Activated CD4-positive, alpha-beta T cell treated with anti-CD3 and anti-CD28 coated beads, Interleukin-2, amount 50 U/mL, for 4 hours (primary cell): ENCODE results near the gene INTS3.
A peak's percentile ranks its signal among the peaks of the same experiment; 100 is the strongest.
"Not testable (repeated sequence)": the region's sequence is repeated elsewhere in the genome, so short reads cannot be mapped to it uniquely, and the experiment has no call there.

Experiments used
- DNase-seq, 2 experiments: peaks; one replicate each; pipeline ENCODE4 v3.0.0-alpha.2; 2020

Gene INTS3

GRCh38 chr1:153779781-153780541 lies 52.1 kb downstream of the INTS3 start:
- no peak for DNase-seq

- no peak for DNase-seq
These were observed 52.7 kb downstream of the INTS3 start for GRCh38 chr1:153780551-153780950.

DNA sequence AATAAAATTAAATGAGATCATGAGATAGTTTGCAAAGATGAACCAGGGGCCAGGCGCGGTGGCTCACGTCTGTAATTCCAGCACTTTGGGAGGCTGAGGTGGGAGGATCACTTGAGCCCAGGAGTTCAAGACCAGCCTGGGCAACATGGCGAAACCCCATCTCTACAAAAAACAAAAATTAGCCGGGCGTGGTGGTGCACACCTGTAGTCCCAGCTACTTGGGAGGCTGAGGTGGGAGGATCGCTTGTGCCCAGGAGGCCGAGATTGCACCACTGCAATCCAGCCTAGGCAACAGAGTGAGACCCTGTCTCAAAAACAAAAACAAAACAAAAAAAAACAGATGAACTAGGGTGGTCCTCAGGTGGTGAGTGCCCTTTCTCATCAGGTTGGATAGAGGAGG lies 54.8 kb downstream of the INTS3 start:
- DNase-seq = not testable (repeated sequence)

DNA sequence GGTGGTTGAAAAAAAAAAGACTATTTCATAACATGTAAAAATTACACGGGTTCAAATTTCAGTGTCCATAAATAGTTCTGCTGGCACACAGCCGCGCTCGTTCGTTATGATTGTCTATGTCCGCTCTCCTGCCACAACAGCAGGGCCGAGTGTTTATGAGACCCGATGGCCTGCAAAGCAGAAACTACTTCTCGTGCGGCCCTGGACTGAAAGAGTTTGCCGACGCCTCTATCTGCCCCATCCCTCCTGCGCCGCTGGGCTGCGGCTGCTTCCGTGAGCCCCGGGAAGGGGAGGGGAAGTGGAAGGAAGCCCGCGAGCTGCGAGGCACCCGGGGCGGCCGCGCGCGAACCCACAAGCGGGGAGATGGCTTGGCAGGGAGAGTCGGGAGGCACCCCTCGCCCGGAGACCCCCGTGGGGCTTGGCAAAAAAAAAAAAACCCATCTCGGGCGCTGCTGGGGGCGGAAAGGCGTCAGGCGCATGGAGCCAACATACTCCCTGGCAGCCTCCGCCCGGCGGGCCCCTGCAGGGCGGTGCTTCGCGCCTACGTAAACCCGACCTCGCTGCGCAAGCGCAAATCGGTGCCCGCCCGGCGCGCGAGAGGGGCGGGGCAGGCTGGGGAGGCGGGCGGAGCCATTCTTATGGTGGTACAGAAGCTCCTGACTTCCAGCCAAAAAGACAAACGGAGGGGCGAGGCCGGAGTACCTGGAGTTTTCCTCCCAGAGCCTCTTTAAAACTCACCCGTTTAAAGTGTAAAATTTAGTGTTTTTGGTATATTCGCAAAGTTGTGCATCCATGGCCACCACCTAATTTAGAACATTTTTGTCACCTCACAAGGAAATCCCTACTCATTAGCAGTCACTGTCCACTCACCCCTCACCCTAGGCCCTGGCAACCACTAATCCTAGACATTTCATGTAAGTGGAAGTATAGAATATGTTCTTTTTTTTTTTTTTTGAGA lies 55.7 kb downstream of the INTS3 start:
- DNase-seq = peak; percentile 85 to 86

GRCh38 chr1:153786038-153786790 lies 58.4 kb downstream of the INTS3 start:
- no peak for DNase-seq

DNA sequence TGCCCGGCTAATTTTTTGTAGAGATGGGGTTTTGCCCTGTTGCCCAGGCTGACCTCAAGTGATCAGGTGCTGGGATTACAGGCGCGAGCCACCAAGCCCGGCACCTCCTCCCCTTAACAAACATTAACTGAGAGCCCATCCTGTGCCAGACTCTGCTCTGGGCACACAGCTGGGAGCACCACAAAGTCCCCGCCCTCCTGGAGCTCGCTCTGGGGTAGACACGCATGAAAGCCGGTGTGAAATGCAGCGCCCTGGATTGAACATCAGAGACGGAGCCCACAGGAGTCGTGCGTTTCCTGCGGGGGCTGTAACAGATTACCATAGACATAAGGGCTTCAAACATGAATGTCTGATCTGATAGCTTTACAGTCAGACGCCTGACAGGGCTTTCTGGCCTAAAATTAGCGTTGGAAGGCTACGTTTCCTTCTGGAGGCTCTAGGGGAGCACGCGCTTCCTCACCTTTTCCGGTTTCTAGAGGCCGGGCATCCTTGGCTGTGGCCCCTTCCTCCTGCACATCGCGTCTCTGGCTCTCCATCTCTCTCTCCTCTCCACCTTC lies 61.7 kb downstream of the INTS3 start:
- no peak for DNase-seq

DNA sequence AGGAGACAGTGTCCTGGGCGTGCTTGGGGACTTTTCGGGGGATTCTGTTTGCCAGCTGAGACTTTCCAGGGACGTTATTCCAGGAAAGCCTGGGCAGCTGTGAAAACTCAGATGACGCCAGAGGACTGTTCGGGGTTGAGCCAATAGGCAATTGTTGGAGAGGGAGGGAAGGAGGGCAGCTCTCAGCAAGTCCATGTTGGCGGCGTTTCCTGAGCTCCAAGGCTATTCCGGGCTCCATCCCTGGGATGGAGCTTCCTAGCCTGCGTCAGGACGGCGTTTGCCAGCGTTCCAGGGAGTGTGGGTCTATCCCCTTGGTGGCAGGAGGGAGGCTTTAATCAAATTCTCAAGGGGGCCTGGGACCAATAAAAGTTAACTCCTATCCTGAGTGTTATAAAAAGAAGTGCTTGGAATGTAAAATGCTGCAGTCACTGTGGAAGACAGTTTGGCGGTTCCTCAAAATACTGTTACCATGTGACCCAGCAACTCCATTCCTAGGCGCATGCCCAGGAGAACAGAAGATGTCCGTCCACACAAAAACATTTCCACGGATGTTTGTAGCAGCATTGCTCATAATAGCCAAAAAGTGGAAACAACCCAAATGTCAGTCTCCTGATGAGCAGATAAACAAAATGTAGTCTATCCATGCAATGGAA lies 62.6 kb downstream of the INTS3 start:
- DNase-seq = no peak

- no peak for DNase-seq
These were observed 63.3 kb downstream of the INTS3 start for GRCh38 chr1:153790966-153791647.

DNA sequence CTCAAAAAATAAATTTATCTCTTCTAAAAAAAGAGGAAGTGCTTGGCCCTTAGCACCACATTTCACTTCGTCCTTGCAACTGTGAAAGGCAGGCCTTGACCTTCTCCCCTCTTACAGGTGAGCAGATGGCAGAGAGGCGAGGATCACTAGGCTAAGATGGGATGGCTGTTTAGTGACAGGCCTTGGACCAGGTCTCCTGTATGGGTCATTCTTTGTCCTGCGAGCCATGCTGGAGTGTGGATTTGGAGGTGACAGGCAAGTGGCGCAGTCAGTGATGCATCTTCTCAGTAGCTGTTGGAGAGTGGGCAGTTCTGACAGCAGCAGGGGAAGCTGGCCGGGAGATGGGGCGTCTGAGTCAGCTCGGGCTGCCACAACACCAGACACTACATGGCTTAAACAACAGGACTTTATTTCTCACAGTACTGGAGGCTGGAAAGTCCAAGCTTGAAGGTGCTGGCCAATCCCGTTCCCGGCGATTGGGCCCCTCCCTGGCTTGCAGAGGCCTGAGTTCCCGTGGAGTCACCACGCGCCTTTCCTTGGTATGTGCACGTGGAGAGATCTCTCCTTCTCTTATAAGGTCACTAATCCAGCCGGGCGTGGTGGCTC lies 63.9 kb downstream of the INTS3 start:
- DNase-seq = no peak

DNA sequence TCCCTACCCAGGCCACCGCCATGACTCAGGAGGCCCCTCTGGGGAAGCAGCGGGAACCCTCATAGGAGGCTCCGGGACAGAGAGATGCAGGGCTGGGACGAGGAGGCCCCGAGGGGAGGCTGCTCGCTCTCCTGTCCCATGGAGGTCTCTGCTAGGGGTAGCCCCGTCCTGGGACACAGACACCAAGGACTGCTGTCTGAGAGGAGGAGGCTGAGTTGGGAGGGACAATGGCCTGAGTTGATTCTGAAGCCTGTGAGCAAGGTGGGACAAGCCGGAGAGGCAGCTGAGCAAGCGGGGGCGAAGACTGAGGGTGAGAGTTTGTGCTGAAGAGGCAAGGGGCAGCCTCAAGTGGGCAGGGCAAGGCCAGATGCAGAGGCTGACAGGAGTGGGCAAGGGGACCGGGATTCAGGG lies 64.8 kb downstream of the INTS3 start:
- DNase-seq = no peak

- DNase-seq = no peak
These were observed 65.6 kb downstream of the INTS3 start for GRCh38 chr1:153793261-153793972.

DNA sequence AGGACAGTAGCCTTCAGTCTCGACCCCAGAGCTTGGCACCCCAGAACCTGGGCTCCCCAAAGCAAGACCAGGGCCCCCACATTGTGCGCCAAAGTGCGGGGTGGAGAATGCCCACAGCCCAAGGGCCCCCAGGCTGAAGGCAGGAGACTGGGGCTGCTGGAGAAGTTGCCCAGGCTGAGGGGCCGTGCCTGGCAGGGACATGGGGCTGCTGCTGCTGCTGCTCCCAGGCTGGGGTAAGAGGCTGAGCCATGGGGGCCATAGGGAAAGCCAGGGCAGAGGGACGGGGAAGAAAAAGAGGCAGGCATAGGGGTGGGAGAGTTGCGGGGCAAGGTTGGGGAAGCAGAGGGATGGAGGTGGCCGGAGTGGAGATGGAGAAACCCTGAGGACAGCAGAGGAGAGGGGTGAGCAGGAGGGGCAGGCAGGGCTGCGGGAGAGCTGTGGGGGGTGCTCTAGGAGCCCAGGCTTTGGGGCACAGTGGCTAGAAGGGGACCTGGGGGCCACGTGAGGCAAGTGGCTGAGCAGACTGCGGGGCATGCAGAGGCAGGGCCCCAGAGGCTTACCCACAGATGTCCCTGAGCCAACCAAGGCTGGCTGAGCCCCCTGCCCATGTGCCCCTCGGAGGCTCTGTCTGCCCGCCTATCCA lies 66.2 kb downstream of the INTS3 start:
- DNase-seq = no peak

GRCh38 chr1:153794624-153795329 lies 66.9 kb downstream of the INTS3 start:
- no peak for DNase-seq

DNA sequence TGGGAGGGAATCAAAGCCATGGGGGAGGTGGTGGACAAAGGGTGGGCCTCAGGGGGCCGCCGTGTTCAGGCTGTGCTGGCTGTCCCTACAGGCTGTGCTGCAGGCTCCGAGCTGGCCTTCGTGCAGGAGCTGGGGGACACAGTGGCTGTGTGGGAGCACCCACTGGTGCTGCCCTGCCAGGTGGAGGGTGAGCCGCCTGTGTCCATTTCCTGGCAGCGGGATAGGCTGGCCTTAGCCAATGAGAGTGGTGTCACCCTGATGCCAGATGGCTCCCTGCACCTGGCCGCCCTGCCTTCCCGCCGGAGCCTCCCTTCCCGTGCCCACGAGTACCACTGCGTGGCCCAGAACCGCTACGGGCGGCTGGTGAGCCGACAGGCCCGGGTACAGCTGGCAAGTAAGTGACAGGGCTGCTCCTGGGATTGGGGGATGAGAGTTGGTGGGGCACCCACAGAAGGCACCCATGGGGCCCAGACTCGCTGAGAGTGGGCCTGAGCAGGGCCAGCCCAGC lies 67.5 kb downstream of the INTS3 start:
- no peak for DNase-seq

DNA sequence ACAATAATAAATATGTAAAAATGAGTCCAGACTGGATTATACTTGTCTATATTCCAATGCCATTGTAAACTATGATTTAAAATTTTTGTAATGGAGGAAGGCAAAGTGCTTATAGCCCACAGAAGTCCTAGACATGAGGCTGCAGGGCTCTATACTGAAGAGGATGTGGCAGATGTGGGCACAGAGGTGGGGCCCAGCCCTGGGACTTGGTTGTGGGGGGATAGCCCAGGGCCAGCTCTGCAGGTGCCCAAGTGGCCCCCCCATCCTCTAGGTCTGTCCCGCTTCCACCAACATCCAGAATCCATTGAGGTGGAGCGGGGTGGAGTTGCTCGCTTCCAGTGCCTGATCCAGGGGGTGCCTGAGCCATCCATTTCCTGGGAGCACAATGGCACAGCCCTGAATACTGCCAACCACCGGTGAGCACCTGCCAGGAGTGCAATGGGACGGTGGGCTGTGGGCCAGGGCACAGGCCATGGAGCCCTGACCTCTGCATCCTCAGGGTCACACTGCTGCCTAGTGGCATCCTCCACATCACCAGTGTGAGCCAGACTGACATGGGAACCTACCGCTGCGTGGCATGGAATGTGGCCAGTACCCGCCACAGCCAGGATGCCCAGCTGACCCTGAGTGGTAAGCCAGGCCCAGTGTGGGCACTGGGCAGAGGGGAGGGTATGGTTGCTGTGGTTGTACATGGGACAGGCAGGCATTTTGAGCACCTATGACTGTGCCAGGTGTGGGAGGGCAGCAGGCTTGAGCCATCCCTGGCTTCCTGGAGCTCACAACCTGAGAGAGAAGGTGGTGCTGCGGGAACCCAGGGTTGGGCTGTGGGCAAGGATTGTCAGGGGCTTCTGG lies 68.3 kb downstream of the INTS3 start:
- no peak for DNase-seq

DNA sequence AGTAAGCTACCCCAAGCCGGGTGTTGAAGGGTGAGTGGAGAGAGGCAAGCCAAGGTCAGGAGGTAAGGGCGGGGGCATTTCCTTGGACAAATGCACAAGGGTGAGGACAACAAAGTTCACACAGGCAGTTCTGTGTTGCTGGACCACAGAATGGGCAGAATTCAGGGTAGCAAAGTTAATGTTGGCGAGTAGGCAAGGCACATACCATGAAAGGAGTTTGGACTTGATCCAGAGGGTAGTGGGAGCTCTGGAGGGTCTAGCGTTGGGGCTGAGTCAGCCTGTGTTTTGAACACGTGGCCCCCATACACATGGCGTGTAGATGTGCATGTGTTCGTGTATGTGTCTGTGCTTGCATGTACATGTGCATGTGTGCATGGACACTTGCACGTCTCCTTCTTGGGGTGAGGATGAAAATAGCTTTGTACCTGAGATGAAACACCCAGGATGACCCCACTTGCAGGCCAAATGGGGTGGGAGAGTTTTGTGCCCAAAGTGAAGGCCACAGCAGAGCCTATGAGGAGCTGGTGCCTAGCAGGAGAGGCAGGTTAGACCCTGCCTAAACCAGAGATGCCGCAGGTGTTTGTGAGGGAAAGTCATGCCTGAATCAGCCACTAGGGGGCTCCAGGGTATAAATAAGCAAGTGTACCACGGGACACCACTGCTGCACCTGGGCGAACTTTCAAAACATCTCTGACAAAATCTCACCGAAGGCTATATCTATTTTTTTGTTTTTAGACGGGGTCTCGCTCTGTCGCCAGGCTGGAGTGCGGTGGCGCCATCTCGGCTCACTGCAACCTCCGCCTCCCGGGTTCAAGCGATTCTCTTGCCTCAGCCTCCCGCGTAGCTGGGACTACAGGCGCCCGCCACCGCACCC lies 69.2 kb downstream of the INTS3 start:
- peak; percentile 83 to 85 for DNase-seq

DNA sequence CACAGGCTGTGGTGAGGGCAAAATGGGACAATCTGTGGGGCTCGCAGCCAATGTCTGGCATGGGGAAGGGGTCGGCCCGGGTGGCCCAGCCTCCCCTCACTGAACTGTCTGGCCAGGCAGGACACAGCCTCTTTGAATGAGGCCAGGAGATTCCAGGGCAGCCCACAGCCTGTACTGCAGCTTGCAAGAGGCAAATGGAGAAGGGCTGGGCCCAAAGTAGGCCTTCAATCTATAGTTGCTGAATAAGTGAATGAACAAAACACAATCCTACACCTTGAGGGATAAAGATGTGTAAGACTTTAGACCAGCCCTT lies 70.6 kb downstream of the INTS3 start:
- no peak for DNase-seq
